CD4-positive, CD25-positive, alpha-beta regulatory T cell (primary cell): ENCODE measurements around the gene TNFSF4. TPM values are rescaled to one million over a fixed set of nuclear protein-coding genes. Genes with fewer than 3 reads are reported as not detected.
A peak's percentile ranks its signal among the peaks of the same experiment; 100 is the strongest.

ENCODE experiments used
- ATAC-seq, 2 donors: fragments of 150-1000 bp; cut with Tn5 transposase; one replicate each; pipeline ENCODE4 v1.10.0; 2021; ENCODE audit warnings: low read depth in 2 of 2, moderate number of reproducible peaks in 2 of 2, moderate library complexity in 1 of 2
- DNase-seq, 3 donors: peaks; one replicate each; pipeline versions ENCODE4 v3.0.0 to v3.0.0-alpha.2; 2012 to 2022; ENCODE audit warnings: mixed read lengths in 1 of 3
- H3K27ac ChIP-seq: one replicate; pipeline ENCODE4 v1.7.0; 2013; ENCODE audit warnings: mild to moderate bottlenecking, low read length; ENCODE audit not compliant: insufficient read depth, poor library complexity, severe bottlenecking
- H3K27me3 ChIP-seq: one replicate; pipeline ENCODE4 v1.7.0; 2013; ENCODE audit warnings: low read length; ENCODE audit not compliant: control insufficient read depth, insufficient read depth
- H3K36me3 ChIP-seq: one replicate; pipeline ENCODE4 v1.7.0; 2013; ENCODE audit warnings: mild to moderate bottlenecking, low read length, moderate library complexity; ENCODE audit not compliant: control insufficient read depth, insufficient read depth
- H3K4me1 ChIP-seq: 2 replicates; pipeline ENCODE4 v1.7.0; 2013; ENCODE audit warnings: mild to moderate bottlenecking, low read length; ENCODE audit not compliant: insufficient read depth, control insufficient read depth, poor library complexity, severe bottlenecking
- H3K4me3 ChIP-seq: one replicate; pipeline ENCODE4 v1.7.0; 2013; ENCODE audit warnings: low read depth, mild to moderate bottlenecking, low read length, moderate library complexity
- H3K9me3 ChIP-seq, 2 experiments: 1 replicate in 1 of 2; 2 replicates in 1 of 2; pipeline ENCODE4 v1.7.0; 2013; ENCODE audit warnings: low read length in 2 of 2, mild to moderate bottlenecking in 1 of 2, moderate library complexity in 1 of 2; ENCODE audit not compliant: control insufficient read depth in 2 of 2
- H3K27ac Mint-ChIP-seq, 3 donors: one replicate each; pipeline ENCODE4 v1.8.0; 2020 to 2022; ENCODE audit warnings: mild to moderate bottlenecking in 3 of 3, mixed read lengths in 3 of 3, moderate library complexity in 2 of 3
- H3K27me3 Mint-ChIP-seq: one replicate; pipeline ENCODE4 v1.8.0; 2022; ENCODE audit warnings: mild to moderate bottlenecking, mixed read lengths
- H3K36me3 Mint-ChIP-seq: one replicate; pipeline ENCODE4 v1.8.0; 2020; ENCODE audit warnings: mixed read lengths
- H3K4me1 Mint-ChIP-seq, 4 donors: one replicate each; pipeline ENCODE4 v1.8.0; 2020 to 2022; ENCODE audit warnings: mixed read lengths in 4 of 4, mild to moderate bottlenecking in 1 of 4
- H3K4me3 Mint-ChIP-seq, 4 donors: one replicate each; pipeline ENCODE4 v1.8.0; 2020 to 2022; ENCODE audit warnings: mild to moderate bottlenecking in 4 of 4, mixed read lengths in 4 of 4, moderate library complexity in 3 of 4
- H3K9me3 Mint-ChIP-seq, 7 donors: one replicate each; pipeline ENCODE4 v1.8.0; 2020 to 2022; ENCODE audit warnings: mixed read lengths in 7 of 7, mild to moderate bottlenecking in 3 of 7, moderate library complexity in 2 of 7
- polyA plus RNA-seq, 4 donors: library from polyadenylated mRNA; unstranded; fragments of 300-500 nt; fragmentation: Illumina TruSeq; gene quantifications; one replicate each; pipeline ENCODE4 v1.2.3, GENCODE V29; 2021
- total RNA-seq: library from RNA; stranded (reverse); gene quantifications from one replicate; pipeline ENCODE4 v1.2.3, GENCODE V29; 2022

Gene TNFSF4
- total RNA-seq, result 2.9 TPM
- polyA plus RNA-seq, result under 1 TPM; 0.18 to 0.46 (median 0.41) TPM

- peaks cover 17 to 38% (median 30%) of the 10 kb centered on the region in 4 donors for H3K4me1 Mint-ChIP-seq
- peak in 1 of 3 donors; percentile 9 for DNase-seq
- peaks cover 5% of the 10 kb centered on the region for H3K27me3 Mint-ChIP-seq
- peaks cover 0 to 1% (median 0%) of the 10 kb centered on the region in 7 donors for H3K9me3 Mint-ChIP-seq
- H3K27ac Mint-ChIP-seq, result peak within 1 kb of the TSS; percentile 44 to 81 (median 69)
- Histone ChIP-seq H3K27me3 (no peaks in the 10 kb centered on the region), H3K36me3 (no peaks in the 10 kb centered on the region), H3K4me1 (peaks cover 14% of the 10 kb centered on the region), H3K4me3 (no peak within 1 kb of the TSS), H3K27ac (no peak within 1 kb of the TSS), H3K9me3 (no peaks in the 10 kb centered on the region)
- ATAC-seq, result no peak
- H3K4me3 Mint-ChIP-seq, result no peak within 1 kb of the TSS
- no peaks in the 10 kb centered on the region for H3K36me3 Mint-ChIP-seq
These were observed at the start of gene TNFSF4 for GRCh38 chr1:173206816-173207568. Gene TNFSF4, minus strand, starts transcription at chr1:173207331. Its CDS starts 155 bp downstream, at chr1:173207176.

- ATAC-seq (no peak), DNase-seq (peak in 1 of 3 donors; percentile 30)
- H3K4me3 ChIP-seq, result no peak overlapping the region
- H3K27ac Mint-ChIP-seq, result no peak overlapping the region
- H3K27me3 Mint-ChIP-seq, result no peaks in the 10 kb centered on the region
- peaks cover 0 to 4% (median 1%) of the 10 kb centered on the region in 4 donors for H3K4me1 Mint-ChIP-seq
- H3K9me3 ChIP-seq, result peaks cover 0 to 2% of the 10 kb centered on the region in 2 experiments
- no peaks in the 10 kb centered on the region for H3K36me3 ChIP-seq
- no peaks in the 10 kb centered on the region for H3K27me3 ChIP-seq
- H3K4me3 Mint-ChIP-seq, result no peak overlapping the region
- no peaks in the 10 kb centered on the region for H3K36me3 Mint-ChIP-seq
- H3K4me1 ChIP-seq, result no peaks in the 10 kb centered on the region
- H3K9me3 Mint-ChIP-seq, result peaks cover 0 to 10% (median 5%) of the 10 kb centered on the region in 7 donors
- H3K27ac ChIP-seq, result no peak overlapping the region
These were observed 48.2 kb upstream of the TNFSF4 start for GRCh38 chr1:173255214-173255813.

- no peaks in the 10 kb centered on the region for H3K4me1 ChIP-seq
- no peaks in the 10 kb centered on the region for H3K9me3 ChIP-seq
- Mint-ChIP-seq H3K27ac (peak overlapping the region in 1 of 3 donors; percentile 68), H3K36me3 (no peaks in the 10 kb centered on the region), H3K27me3 (no peaks in the 10 kb centered on the region), H3K4me1 (peaks cover 0 to 4% (median 1%) of the 10 kb centered on the region in 4 donors), H3K9me3 (peaks cover 0 to 6% (median 0%) of the 10 kb centered on the region in 7 donors), H3K4me3 (no peak overlapping the region)
- no peak overlapping the region for H3K4me3 ChIP-seq
- H3K36me3 ChIP-seq, result no peaks in the 10 kb centered on the region
- DNase-seq, result no peak
- ATAC-seq, result no peak
- no peaks in the 10 kb centered on the region for H3K27me3 ChIP-seq
- no peak overlapping the region for H3K27ac ChIP-seq
These were observed 45.9 kb upstream of the TNFSF4 start for GRCh38 chr1:173253046-173253445.

GRCh38 chr1:173249349-173249748 is 42.2 kb upstream of the TNFSF4 start:
- Mint-ChIP-seq H3K4me1 (no peaks in the 10 kb centered on the region), H3K9me3 (peaks cover 0 to 13% (median 0%) of the 10 kb centered on the region in 7 donors), H3K4me3 (no peak overlapping the region), H3K27ac (no peak overlapping the region), H3K36me3 (no peaks in the 10 kb centered on the region), H3K27me3 (no peaks in the 10 kb centered on the region)
- Histone ChIP-seq H3K27ac (no peak overlapping the region), H3K4me1 (no peaks in the 10 kb centered on the region), H3K27me3 (no peaks in the 10 kb centered on the region), H3K4me3 (no peak overlapping the region), H3K36me3 (no peaks in the 10 kb centered on the region), H3K9me3 (no peaks in the 10 kb centered on the region)
- DNase-seq (no peak), ATAC-seq (no peak)

GRCh38 chr1:173248247-173248940 is 41.3 kb upstream of the TNFSF4 start:
- H3K27ac ChIP-seq, result no peak overlapping the region
- Mint-ChIP-seq H3K36me3 (peaks cover 7% of the 10 kb centered on the region), H3K4me3 (no peak overlapping the region), H3K27me3 (no peaks in the 10 kb centered on the region), H3K4me1 (no peaks in the 10 kb centered on the region), H3K9me3 (peaks cover 0 to 19% (median 7%) of the 10 kb centered on the region in 7 donors), H3K27ac (peak overlapping the region in 1 of 3 donors; percentile 76)
- no peaks in the 10 kb centered on the region for H3K27me3 ChIP-seq
- H3K4me3 ChIP-seq, result no peak overlapping the region
- no peak for ATAC-seq
- no peaks in the 10 kb centered on the region for H3K36me3 ChIP-seq
- DNase-seq, result no peak
- H3K9me3 ChIP-seq, result peaks cover 0 to 3% of the 10 kb centered on the region in 2 experiments
- H3K4me1 ChIP-seq, result no peaks in the 10 kb centered on the region

- H3K4me1 Mint-ChIP-seq, result no peaks in the 10 kb centered on the region
These were observed 38.8 kb upstream of the TNFSF4 start for GRCh38 chr1:173245892-173246291.

GRCh38 chr1:173243300-173243699 is 36.2 kb upstream of the TNFSF4 start:
- H3K4me1 Mint-ChIP-seq, result no peaks in the 10 kb centered on the region
- peaks cover 35% of the 10 kb centered on the region for H3K36me3 Mint-ChIP-seq
- peaks cover 8 to 13% of the 10 kb centered on the region in 2 experiments for H3K9me3 ChIP-seq
- H3K27ac ChIP-seq, result no peak overlapping the region
- H3K4me1 ChIP-seq, result no peaks in the 10 kb centered on the region
- ATAC-seq, result no peak
- H3K36me3 ChIP-seq, result no peaks in the 10 kb centered on the region
- H3K4me3 ChIP-seq, result no peak overlapping the region
- peaks cover 6 to 33% (median 19%) of the 10 kb centered on the region in 7 donors for H3K9me3 Mint-ChIP-seq
- no peak overlapping the region for H3K4me3 Mint-ChIP-seq
- H3K27ac Mint-ChIP-seq, result no peak overlapping the region
- DNase-seq, result no peak
- H3K27me3 ChIP-seq, result no peaks in the 10 kb centered on the region
- H3K27me3 Mint-ChIP-seq, result no peaks in the 10 kb centered on the region

More at GRCh38 chr1:173245892-173246291, 38.8 kb upstream of the TNFSF4 start:
- no peak for ATAC-seq
- Histone ChIP-seq H3K27ac (no peak overlapping the region), H3K9me3 (peaks cover 3 to 9% of the 10 kb centered on the region in 2 experiments), H3K4me3 (no peak overlapping the region), H3K4me1 (no peaks in the 10 kb centered on the region), H3K27me3 (no peaks in the 10 kb centered on the region), H3K36me3 (no peaks in the 10 kb centered on the region)
- Mint-ChIP-seq H3K9me3 (peaks cover 6 to 29% (median 14%) of the 10 kb centered on the region in 7 donors), H3K27ac (no peak overlapping the region), H3K27me3 (no peaks in the 10 kb centered on the region), H3K4me3 (no peak overlapping the region), H3K36me3 (peaks cover 24% of the 10 kb centered on the region)
- DNase-seq, result no peak
